HG02970 (cell line): ENCODE measurements around the gene ZNF77.
A peak's percentile ranks its signal among the peaks of the same experiment; 100 is the strongest.
"Not testable (repeated sequence)": the region's sequence is repeated elsewhere in the genome, so short reads cannot be mapped to it uniquely, and the experiment has no call there.

Experiments
- ATAC-seq: cut with Tn5 transposase; IDR thresholded peaks from one replicate; pipeline ENCODE4 v1.9.1; 2021; ENCODE audit warnings: mild to moderate bottlenecking, moderate library complexity, moderate number of reproducible peaks; ENCODE audit not compliant: unreplicated experiment, low FRiP score

The ZNF77 gene

GRCh38 chr19:2973229-2973628 lies 28.5 kb upstream of the ZNF77 start:
- ATAC-seq, result no peak

DNA sequence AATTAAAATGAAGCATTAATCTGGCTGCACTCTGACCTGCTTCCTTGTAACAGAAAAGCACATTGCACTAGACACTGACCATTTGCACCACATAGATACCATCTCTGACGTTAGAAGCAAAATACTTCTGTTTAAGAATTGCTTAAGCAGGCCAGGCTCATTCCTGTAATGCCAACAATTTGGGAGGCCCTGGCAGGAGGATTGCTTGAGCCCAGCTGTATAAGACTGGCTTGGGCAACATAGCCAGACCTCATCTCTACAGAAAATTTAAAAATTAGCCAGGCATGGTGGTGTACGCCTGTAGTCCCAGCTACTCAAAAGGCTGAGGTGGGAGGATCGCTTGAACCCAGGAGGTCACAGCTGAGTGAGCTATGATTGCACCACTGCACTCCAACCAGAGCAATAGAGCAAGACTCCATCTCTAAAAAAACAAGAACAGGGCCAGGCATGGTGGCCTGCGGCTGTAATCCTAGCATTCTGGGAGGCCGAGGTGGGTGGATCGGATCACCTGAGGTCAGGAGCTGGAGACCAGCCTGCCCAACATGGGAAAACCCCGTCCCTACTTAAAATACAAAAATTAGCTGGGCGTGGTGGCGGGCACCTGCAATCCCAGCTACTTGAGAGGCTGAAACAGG lies 25.5 kb upstream of the ZNF77 start:
- ATAC-seq, result no peak

GRCh38 chr19:2969104-2969504 lies 24.3 kb upstream of the ZNF77 start:
- ATAC-seq, result no peak

DNA sequence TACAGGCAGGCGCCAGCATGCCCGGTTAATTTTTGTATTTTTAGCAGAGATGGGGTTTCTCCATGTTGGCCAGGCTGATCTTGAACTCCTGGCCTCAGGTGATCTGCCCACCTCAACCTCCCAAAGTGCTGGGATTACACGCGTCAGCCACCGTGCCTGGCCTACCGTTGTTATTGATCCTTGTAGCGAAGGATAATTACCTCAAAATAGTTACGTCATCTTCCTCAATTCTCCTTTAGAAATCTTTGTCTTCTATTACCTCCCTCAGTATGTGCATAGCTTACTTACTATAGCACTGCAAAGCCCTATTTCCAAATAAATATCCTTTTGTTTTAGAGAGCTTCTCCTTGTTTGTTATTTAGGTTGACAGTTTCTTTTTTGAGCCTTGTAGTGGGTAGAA lies 23.2 kb upstream of the ZNF77 start:
- ATAC-seq, result no peak

DNA sequence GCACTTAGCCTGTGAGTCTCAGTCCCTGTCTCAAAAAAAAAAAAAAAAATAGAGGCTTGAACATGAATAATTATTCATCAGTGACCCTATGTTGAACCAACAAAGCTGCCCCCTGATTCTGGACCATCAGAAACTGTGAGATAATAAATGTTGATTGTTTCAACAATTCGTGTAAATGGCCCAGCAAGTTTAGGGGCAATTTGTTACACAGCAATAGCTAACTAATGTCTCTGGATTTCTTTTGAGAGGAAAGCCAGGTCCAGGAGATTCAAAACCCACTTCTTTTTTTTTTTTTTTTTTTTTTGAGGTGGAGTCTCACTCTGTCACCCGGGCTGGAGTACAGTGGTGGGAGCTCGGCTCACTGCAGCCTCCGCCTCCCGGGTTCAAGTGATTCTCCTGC lies 20.1 kb upstream of the ZNF77 start:
- ATAC-seq, result no peak

DNA sequence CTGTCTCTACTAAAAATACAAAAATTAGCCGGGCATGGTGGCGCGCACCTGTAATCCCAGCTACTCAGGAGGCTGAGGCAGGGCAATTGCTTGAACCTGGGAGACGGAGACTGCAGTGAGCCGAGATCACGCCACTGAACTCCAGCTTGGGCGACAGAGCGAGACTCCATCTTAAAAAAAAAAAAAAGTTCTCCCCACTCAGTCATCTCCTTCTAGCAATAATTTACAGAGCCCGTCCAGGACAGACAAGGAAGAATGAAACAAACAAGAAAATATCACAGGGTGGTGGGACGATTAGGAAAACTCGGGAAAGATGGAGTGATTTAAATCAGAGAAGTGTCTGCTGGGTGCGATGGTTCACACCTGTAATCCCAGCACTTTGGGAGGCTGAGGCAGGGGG lies 18.9 kb upstream of the ZNF77 start:
- not testable (repeated sequence) for ATAC-seq

- no peak for ATAC-seq
Measured at GRCh38 chr19:2963122-2963521, 18.4 kb upstream of the ZNF77 start.

- ATAC-seq, result no peak
Measured at GRCh38 chr19:2962018-2962670, 17.4 kb upstream of the ZNF77 start.

GRCh38 chr19:2960120-2960519 lies 15.3 kb upstream of the ZNF77 start:
- no peak for ATAC-seq

- no peak for ATAC-seq
Measured at GRCh38 chr19:2957160-2957559, 12.4 kb upstream of the ZNF77 start.

DNA sequence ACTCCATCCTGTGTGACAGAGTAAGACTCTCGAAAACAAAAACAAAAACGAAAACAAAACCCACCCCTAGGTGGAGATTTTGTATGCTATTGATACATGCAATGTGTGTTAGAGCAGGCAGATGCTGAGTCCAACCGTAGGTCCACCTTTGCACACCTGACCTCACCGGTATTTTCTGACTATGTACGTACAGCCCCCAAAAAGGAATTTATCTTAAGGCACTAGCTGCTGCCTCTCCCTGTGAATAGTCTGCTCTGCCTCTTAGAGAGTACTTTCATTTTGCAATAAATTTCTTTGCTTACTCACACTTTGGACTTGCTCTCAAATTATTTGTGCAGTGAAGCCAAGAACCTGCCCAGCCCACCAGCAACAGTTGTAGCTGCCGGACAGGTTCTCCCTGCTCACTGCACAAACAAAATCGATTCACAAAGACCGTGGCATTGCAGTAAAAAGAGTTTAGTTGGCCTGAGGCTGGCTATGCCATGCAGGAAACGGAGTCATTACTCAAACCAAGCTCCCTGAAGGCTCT lies 8.2 kb upstream of the ZNF77 start:
- no peak for ATAC-seq

GRCh38 chr19:2950286-2951124 lies 5.7 kb upstream of the ZNF77 start:
- peak; percentile 94 for ATAC-seq

DNA sequence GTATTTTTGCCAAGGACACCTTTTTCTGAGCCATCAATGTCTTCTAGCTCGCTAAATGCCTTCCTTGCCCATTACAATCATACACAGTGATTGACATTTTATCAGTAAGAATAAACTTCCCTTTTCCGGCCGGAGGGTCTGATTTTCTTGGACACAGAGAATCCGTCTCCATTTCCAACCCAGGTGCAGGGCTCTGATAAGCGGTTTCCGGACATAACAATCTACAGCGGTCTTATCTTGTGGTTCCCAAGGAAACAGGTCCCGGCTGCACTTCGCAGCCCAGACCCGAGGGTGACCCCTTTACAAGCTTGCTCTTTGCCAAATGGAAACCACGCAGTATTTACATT lies 5.1 kb upstream of the ZNF77 start:
- no peak for ATAC-seq

DNA sequence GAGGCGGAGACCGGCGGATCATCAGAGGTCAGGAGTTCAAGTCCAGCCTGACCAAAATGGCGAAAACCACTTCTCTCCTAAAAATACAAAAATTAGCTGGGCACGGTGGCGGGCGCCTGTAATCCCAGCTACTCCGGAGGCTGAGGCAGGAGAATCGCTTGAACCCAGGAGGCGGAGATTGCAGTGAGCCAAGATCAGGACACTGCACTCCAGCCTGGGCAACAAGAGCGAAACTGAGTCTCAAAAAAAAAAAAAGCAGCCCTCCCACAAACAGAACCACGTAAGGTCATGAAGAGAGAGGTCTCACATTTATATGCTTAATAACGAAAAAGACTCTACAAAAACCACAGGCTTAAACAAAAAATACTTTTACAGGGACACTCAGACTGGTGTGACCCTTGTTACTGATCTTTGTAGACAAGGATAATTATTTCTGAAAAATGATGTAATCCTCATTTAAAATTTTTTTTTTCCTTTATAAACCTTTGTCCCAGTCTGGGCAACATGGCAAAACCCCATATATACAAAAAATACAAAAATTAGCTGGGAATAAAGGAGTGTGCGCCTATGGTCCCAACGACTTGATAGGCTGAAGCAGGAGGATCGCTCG lies 909 bp upstream of the ZNF77 start:
- ATAC-seq, result no peak

DNA sequence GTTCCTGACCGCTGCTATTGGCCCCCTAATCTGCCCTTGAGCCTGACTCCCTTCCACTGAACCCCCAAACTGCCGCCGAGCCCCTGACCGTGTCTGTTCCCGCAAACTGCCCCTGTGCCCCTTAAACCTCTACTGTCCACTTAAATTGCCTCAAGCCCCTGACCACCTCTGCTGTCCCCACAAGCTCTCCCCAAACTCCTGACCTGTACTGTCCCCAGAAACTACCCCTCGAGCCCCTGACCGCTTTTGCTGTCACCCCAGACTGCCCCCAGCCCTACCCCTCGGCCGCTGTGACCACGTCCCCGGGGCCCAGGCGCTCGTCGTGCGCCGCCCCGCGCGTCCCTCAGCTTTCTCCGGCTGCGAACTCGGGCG lies 382 bp downstream of the ZNF77 start:
- ATAC-seq, result no peak

- no peak for ATAC-seq
Measured at GRCh38 chr19:2942928-2943640, 1.7 kb downstream of the ZNF77 start.

DNA sequence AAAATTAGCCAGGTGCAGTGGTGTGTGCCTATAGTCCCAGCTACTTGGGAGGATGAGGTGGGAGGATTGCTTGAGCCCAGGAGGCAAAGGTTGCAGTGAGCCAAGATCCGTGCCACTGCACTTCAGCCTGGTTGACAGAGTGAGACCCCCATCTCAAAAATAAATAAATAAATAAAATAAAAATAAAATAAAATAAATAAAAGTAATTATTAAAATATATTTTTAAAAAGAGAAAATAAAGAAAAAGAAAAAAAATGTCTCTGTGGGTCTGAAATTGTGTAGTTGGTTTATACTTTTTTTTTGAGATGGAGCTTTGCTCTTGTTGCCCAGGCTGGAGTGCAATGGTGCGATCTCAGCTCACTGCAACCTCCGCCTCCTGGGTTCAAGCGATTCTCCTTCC lies 8.9 kb downstream of the ZNF77 start:
- ATAC-seq, result not testable (repeated sequence)

GRCh38 chr19:2933490-2933910 lies 11.3 kb downstream of the ZNF77 start:
- ATAC-seq, result no peak

DNA sequence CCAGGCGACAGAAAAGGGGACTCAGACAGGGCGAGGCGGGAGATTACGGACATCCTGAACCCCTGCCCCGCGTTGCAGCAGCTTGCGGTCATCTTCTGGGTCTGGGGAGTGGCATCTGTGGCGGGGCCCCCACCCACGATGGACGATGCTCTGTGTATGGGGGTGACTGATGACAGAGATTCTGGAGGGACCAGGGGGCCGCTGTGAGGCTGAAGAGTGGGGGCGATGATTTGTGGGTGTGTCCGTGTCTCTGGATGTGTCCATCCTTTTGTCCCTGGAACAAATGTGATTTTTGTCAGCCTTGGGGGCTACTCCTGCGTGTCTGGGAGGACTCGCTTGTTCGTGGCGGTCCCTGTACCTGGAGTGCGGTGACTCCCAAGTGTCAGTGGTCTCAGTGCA lies 17.7 kb downstream of the ZNF77 start:
- ATAC-seq, result no peak

DNA sequence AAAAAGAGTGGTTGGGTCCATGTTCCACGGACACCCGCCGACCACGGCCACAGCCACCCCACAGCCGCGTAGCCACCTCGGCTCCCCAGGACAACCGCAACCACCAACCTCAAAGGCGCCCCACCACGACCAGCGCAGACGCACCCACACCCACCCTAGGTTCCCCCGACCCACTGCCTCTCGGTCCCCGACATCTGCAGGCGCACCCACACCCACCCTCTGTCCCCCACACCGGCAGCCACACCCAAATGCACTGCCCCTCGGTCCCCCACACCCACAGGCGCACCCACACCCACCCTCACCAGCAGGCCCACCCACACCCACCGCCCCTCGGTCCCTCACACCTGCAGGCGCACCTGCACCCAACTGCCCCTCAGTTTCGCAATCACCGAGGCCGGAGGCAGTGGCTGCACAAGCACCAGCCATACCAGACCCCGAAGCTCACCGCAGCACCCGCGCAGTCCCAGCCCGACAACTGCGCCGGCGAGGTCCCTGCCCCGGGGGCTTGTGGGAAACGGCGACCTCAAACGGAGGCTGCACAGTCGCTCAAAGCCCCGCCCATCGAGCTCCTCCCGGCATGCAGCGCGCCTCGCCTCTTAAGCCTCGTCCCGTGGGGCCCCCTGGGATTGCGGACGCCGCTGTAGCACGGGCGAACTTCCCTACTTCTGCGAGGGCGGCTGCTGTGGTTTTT lies 18.3 kb downstream of the ZNF77 start:
- no peak for ATAC-seq
